ENCODE measurements around the gene GALNS. TPM values are rescaled to one million over a fixed set of nuclear protein-coding genes. Genes with fewer than 3 reads are reported as not detected.

GALNS gene
- polyA plus RNA-seq, 2 of the 4 experiments (the other 2 are of a cell fraction), result 7.0 to 31.2 TPM

DNA sequence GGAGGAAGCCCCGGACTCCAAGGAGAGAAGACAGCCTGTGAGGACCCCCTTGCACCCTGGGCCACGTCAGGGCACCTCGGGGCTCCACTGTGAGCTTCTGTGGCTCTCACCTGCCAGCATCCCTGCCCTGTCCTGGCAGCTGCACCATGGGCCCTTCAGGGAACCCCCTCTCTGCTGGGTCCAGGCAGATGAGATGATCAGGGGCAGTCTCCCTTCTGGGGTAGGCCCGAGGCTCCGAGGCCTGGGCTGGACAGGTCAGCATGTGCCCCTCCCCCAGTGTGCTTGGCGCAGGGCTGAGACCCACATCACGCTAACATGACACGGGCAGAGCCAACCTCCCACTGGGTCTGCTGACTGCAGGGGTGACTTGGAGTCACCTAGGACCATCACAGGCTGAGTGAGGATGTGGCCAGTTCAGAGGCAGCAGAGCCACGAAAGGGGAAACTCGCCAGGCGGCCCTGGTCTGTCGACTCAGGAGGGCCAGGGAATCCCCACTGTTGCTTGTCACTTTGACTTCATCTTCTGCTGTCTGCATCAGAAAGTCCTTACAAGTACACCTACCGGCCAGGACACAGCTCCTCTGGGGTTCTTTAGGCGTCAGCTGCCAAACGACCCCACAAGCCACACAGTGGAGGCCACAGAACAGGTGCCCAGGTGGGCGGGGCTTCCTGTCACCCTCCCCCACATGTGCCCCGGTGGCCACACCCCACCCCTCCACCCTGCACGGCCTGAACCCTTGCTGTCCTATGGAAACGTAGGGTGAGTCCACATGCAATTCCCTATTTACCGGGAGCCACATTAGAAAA lies 2.2 kb downstream of the GALNS start:
- Histone ChIP-seq H3K4me2 (no peak overlapping the region), H3K4me3 (no peak overlapping the region), H3K27ac (no peak overlapping the region), H3K4me1 (peaks cover 19% of the 10 kb centered on the region), H3K9me3 (no peaks in the 10 kb centered on the region)
- CTCF ChIA-PET, result interaction anchor here (1.0 to 1.7 kb wide), 4 partner anchors 38 to 313 kb away, joined by 3 to 8 read pairs (median 4); partner anchors contain the start of gene APRT
- ATAC-seq (no peak), DNase-seq (ENCODE audit: low read depth in 1 of 2, low spot score in 1 of 2) (no peak), FAIRE-seq (no peak)
- TF ChIP-seq HOXB13 (CRISPR knock-in tag; IDR thresholded peaks at IDR 0.05; ENCODE audit: low read depth), result no peak
- TF ChIP-seq, protein P1, sequence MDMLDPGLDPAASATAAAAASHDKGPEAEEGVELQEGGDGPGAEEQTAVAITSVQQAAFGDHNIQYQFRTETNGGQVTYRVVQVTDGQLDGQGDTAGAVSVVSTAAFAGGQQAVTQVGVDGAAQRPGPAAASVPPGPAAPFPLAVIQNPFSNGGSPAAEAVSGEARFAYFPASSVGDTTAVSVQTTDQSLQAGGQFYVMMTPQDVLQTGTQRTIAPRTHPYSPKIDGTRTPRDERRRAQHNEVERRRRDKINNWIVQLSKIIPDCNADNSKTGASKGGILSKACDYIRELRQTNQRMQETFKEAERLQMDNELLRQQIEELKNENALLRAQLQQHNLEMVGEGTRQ (IDR thresholded peaks at IDR 0.05), result no peak
- no peak for TF ChIP-seq FOSL2 (IDR thresholded peaks at IDR 0.05)
- TF ChIP-seq FOSL2 (CRISPR knock-in tag; IDR thresholded peaks at IDR 0.05), result no peak
- TF ChIP-seq TFCP2L1 (CRISPR knock-in tag; IDR thresholded peaks at IDR 0.05), result no peak
- TF ChIP-seq NPAS2 (CRISPR knock-in tag; IDR thresholded peaks at IDR 0.05; ENCODE audit: borderline replicate concordance), result no peak
- TF ChIP-seq SMC3 (IDR thresholded peaks at IDR 0.05), result no peak
- no peak for TF ChIP-seq JUNB (IDR thresholded peaks at IDR 0.05)
- no peak for TF ChIP-seq CHD2 (IDR thresholded peaks at IDR 0.05; ENCODE audit: low read length, partially characterized antibody)
- no peak for TF ChIP-seq MAZ (IDR thresholded peaks at IDR 0.05; ENCODE audit: borderline replicate concordance, low read depth, low read length)
- POLR2A ChIA-PET, result no interaction called here
- WGBS (ENCODE audit: missing lambda C conversion rate), result 75% methylated on average over 15 of the region's 20 CpGs

DNA sequence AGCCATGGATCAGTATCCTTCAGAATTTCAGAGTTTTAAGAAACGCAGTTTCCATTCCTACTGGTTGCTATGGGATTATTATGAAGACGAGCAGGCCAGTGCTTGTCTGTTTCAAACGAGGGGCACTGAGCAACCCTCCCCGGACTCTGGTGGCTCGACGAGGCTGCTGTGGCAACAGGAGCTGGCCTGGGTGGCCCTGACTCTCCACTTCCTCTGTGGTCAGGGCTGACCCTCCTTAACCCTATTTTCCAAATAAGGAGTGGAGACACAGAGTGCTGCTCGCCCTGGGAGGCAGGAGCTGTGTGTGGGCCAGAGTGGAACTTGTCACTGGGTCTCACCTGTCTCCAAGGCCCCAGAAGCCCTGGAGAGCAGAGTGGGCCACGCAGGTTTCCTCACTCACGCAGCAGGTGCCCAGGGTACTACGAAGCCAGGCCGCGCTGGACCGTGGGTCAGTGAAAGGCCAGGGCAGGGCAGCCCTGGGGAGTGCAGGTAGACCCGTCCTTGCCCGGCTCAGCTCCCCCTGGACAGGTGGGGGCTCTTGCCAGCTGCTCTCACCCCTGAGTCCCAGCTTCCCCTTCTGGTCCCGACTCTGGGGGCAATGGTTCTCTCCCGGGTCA lies 3.3 kb downstream of the GALNS start:
- ChIA-PET POLR2A (interaction anchor here (0.5 kb wide), 1 partner anchor 284 kb away, joined by 3 read pairs; the partner anchor contains the start of gene ZC3H18), CTCF (interaction anchor here (1.0 to 1.6 kb wide), 3 partner anchors 37 to 116 kb away, joined by 3 to 6 read pairs (median 5); partner anchors contain the start of gene APRT)
- H3K27ac ChIP-seq, result no peak overlapping the region
- TF ChIP-seq HOXB5 (CRISPR knock-in tag; IDR thresholded peaks at IDR 0.05), result no peak
- no peak for TF ChIP-seq TP53 (CRISPR knock-in tag; IDR thresholded peaks at IDR 0.05)
- TF ChIP-seq, protein P2, sequence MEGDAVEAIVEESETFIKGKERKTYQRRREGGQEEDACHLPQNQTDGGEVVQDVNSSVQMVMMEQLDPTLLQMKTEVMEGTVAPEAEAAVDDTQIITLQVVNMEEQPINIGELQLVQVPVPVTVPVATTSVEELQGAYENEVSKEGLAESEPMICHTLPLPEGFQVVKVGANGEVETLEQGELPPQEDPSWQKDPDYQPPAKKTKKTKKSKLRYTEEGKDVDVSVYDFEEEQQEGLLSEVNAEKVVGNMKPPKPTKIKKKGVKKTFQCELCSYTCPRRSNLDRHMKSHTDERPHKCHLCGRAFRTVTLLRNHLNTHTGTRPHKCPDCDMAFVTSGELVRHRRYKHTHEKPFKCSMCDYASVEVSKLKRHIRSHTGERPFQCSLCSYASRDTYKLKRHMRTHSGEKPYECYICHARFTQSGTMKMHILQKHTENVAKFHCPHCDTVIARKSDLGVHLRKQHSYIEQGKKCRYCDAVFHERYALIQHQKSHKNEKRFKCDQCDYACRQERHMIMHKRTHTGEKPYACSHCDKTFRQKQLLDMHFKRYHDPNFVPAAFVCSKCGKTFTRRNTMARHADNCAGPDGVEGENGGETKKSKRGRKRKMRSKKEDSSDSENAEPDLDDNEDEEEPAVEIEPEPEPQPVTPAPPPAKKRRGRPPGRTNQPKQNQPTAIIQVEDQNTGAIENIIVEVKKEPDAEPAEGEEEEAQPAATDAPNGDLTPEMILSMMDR (IDR thresholded peaks at IDR 0.05), result no peak
- no peak for TF ChIP-seq CEBPB (IDR thresholded peaks at IDR 0.05)
- TF ChIP-seq, protein P3, sequence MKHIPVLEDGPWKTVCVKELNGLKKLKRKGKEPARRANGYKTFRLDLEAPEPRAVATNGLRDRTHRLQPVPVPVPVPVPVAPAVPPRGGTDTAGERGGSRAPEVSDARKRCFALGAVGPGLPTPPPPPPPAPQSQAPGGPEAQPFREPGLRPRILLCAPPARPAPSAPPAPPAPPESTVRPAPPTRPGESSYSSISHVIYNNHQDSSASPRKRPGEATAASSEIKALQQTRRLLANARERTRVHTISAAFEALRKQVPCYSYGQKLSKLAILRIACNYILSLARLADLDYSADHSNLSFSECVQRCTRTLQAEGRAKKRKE (CRISPR knock-in tag; IDR thresholded peaks at IDR 0.05; ENCODE audit: low read depth), result no peak
- no peak for TF ChIP-seq FOXS1 (CRISPR knock-in tag; IDR thresholded peaks at IDR 0.05)
- no peak for ATAC-seq
- no peaks in the 10 kb centered on the region for H3K9me3 ChIP-seq
- H3K4me2 ChIP-seq, result no peak overlapping the region
- H3K4me1 ChIP-seq, result peaks cover 19% of the 10 kb centered on the region
- no peak for DNase-seq (ENCODE audit: low read depth in 1 of 2, low spot score in 1 of 2)
- FAIRE-seq, result no peak
- H3K4me3 ChIP-seq, result no peak overlapping the region
- WGBS (ENCODE audit: missing lambda C conversion rate), result 90% methylated on average over 13 of the region's 17 CpGs

DNA sequence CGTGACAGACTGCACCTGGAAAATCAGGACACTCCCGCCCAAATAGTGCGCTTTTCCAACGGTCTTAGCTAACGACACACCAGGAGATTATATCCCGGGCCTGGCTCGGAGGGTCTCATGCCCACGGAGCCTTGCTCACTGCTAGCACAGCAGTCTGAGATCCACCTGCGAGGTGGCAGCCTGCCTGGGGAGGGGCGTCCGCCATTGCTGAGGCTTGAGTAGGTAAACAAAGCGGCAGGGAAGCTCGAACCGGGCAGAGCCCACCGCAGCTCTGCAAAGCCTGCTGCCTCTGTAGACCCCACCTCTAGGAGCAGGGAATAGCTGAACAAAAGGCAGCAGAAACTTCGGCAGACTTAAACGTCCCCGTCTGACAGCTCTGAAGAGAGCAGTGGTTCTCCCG lies 5.1 kb downstream of the GALNS start:
- ChIA-PET CTCF (interaction anchor here (0.9 to 1.5 kb wide), 2 partner anchors 13 to 49 kb away, joined by 3 to 4 read pairs; no protein-coding TSS in a partner anchor), POLR2A (interaction anchor here (1.5 kb wide), 1 partner anchor 40 kb away, joined by 3 read pairs; the partner anchor contains the start of gene APRT)
- no peak overlapping the region for H3K4me3 ChIP-seq
- ATAC-seq (no peak), FAIRE-seq (no peak), DNase-seq (ENCODE audit: low read depth in 1 of 2, low spot score in 1 of 2) (no peak)
- no peak overlapping the region for H3K27ac ChIP-seq
- H3K9me3 ChIP-seq, result no peaks in the 10 kb centered on the region
- TF ChIP-seq MAZ (IDR thresholded peaks at IDR 0.05; ENCODE audit: borderline replicate concordance, low read depth, low read length) (no peak), CBX2 (IDR thresholded peaks at IDR 0.05; ENCODE audit: borderline replicate concordance, low read depth) (no peak), RARB (CRISPR knock-in tag; IDR thresholded peaks at IDR 0.05) (no peak)
- TF ChIP-seq, protein P4, sequence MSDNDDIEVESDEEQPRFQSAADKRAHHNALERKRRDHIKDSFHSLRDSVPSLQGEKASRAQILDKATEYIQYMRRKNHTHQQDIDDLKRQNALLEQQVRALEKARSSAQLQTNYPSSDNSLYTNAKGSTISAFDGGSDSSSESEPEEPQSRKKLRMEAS (IDR thresholded peaks at IDR 0.05), result no peak
- TF ChIP-seq, protein P5, sequence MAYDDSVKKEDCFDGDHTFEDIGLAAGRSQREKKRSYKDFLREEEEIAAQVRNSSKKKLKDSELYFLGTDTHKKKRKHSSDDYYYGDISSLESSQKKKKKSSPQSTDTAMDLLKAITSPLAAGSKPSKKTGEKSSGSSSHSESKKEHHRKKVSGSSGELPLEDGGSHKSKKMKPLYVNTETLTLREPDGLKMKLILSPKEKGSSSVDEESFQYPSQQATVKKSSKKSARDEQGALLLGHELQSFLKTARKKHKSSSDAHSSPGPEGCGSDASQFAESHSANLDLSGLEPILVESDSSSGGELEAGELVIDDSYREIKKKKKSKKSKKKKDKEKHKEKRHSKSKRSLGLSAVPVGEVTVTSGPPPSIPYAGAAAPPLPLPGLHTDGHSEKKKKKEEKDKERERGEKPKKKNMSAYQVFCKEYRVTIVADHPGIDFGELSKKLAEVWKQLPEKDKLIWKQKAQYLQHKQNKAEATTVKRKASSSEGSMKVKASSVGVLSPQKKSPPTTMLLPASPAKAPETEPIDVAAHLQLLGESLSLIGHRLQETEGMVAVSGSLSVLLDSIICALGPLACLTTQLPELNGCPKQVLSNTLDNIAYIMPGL (CRISPR knock-in tag; IDR thresholded peaks at IDR 0.05; ENCODE audit: borderline replicate concordance), result no peak
- no peak overlapping the region for H3K4me2 ChIP-seq
- WGBS (ENCODE audit: missing lambda C conversion rate), result 91% methylated on average over 17 of the region's 19 CpGs
- H3K4me1 ChIP-seq, result peaks cover 14% of the 10 kb centered on the region; the same call in 2 of the 3 replicates
